Measurements from ENCODE around the gene TBX18.

DNA sequence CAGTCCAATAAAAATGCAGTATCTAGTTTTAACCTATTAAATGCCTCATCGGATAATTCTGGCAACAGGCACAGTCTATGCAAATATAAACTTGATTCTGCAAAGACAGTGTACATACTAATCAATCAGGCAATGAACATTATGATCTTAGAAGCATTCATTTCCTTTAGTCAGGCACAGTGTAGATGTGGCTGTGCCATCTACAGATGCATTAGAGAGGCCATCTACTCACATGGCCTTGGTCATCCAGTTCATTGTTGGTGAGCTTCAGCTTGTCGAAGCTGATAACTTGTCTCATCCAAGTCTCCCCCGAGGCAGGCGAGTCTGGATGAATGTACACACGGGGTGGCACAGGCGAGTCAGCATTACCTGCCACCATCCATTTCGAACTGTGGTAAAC is 7.9 kb downstream of the TBX18 start:
- TF ChIP-seq, protein P1, sequence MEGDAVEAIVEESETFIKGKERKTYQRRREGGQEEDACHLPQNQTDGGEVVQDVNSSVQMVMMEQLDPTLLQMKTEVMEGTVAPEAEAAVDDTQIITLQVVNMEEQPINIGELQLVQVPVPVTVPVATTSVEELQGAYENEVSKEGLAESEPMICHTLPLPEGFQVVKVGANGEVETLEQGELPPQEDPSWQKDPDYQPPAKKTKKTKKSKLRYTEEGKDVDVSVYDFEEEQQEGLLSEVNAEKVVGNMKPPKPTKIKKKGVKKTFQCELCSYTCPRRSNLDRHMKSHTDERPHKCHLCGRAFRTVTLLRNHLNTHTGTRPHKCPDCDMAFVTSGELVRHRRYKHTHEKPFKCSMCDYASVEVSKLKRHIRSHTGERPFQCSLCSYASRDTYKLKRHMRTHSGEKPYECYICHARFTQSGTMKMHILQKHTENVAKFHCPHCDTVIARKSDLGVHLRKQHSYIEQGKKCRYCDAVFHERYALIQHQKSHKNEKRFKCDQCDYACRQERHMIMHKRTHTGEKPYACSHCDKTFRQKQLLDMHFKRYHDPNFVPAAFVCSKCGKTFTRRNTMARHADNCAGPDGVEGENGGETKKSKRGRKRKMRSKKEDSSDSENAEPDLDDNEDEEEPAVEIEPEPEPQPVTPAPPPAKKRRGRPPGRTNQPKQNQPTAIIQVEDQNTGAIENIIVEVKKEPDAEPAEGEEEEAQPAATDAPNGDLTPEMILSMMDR (IDR thresholded peaks at IDR 0.05) = no peak
- no peak for TF ChIP-seq POLR2A (IDR thresholded peaks at IDR 0.05)

All from gastroesophageal sphincter (tissue), 3 donors.